GM19438 (cell line): Measurements from ENCODE around the gene SPPL3.
A peak's percentile ranks its signal among the peaks of the same experiment; 100 is the strongest.
"Not testable (repeated sequence)": the region's sequence is repeated elsewhere in the genome, so short reads cannot be mapped to it uniquely, and the experiment has no call there.

Source experiments
- ATAC-seq: cut with Tn5 transposase; IDR thresholded peaks from one replicate; pipeline ENCODE4 v1.9.1; 2021; ENCODE audit warnings: low read depth; ENCODE audit not compliant: unreplicated experiment

The SPPL3 gene

GRCh38 chr12:120921637-120922036 lies 17.5 kb upstream of the SPPL3 start:
- no peak for ATAC-seq

DNA sequence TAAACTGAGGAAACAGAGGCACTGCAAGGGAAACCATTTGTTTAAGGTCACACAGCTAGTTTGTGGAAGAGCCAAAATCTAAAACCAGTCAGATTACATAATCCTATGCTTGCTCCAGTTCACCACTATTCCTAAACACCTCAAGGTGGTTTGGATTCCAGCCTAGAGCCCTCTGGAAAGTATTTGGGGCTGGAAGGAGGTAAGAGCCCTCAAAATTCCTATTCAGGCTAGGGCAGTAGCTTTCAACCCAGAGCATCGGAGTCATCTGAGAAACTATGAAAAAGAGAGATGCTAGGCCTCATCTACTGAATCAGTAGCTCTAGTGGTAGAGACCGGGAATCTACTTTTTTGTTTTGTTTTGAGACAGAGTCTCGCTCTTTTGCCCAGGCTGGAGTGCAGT lies 16.0 kb upstream of the SPPL3 start:
- no peak for ATAC-seq

DNA sequence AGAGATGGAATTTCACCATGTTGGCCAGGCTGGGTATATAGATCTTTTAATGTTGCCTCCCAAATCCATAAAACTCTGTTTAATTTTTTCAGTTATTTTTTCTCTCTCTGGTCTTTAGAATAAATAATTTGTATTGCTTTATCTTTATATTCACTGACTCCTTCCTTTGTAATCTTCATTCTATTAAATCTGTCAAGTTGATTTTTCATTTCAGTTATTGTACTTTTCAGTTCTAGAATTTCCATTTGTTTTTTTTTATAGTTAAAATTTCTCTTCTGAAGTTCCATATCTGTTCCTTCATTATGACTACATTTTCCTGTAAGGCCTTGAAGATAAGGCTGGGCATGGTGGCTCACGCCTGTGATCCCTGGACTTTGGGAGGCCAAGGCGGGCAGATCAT lies 13.6 kb upstream of the SPPL3 start:
- no peak for ATAC-seq

DNA sequence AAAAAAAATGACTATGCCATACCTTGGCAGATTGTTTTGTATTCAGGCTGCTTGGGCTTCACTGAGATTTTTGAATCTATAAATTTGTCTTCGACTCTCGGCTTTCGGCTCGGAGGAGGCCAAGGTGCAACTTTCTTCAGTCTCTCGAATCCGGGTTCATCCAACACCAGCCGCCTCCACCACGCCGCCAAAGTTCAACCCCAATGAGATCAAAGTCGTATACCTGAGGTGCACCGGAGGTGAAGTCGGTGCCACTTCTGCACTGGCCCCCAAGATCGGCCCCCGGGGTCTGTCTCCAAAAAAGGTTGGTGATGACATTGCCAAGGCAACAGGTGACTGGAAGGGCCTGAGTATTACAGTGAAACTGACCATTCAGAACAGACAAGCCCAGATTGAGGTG lies 12.4 kb upstream of the SPPL3 start:
- no peak for ATAC-seq

DNA sequence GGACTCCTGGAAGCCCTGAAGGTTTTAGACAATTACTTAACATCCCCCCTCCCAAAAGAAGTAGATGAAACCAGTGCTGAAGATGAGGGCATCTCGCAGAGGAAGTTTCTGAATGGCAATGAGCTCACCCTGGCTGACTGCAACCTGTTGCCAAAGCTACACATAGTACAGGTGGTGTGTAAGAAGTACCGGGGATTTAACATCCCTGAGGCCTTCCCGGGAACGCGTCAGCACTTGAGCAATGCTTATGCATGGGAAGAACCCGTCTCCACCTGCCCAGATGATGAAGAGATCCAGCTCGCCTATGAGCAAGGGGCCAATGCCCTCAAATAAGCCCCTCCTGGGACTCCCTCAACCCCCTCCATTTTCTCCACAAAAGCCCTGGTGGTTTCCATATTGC lies 10.6 kb upstream of the SPPL3 start:
- ATAC-seq: no peak

GRCh38 chr12:120909633-120910298 lies 5.6 kb upstream of the SPPL3 start:
- no peak for ATAC-seq

DNA sequence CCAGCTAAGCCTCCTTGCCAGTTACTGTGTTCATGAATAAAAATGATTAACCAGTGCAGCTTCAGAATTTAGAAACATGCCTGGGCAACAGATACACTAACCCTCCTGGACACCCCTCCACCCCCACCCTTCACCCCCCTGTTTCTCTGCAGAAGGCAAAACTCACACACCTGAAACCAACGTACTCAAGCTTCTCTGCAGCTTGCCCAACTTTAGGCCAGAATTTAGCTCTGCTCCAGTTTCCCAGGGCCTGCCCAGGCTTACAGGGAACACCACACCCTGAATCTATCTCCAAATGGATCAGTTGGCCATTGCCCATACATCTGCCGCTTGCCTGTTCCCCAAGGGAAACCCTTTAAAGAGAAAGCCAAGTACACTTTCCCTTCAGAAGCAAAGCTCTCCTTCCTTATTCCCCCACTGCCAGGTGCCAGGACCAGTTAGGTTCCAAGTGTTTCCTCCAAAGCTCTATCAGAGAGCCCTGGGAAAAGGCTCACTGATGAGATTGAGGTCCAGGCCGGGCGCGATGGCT lies 1.8 kb upstream of the SPPL3 start:
- ATAC-seq: no peak

GRCh38 chr12:120903412-120904196 lies 554 bp downstream of the SPPL3 start:
- peak; percentile 48 for ATAC-seq

- ATAC-seq: no peak
These were observed 1.2 kb downstream of the SPPL3 start for GRCh38 chr12:120902846-120903411.

DNA sequence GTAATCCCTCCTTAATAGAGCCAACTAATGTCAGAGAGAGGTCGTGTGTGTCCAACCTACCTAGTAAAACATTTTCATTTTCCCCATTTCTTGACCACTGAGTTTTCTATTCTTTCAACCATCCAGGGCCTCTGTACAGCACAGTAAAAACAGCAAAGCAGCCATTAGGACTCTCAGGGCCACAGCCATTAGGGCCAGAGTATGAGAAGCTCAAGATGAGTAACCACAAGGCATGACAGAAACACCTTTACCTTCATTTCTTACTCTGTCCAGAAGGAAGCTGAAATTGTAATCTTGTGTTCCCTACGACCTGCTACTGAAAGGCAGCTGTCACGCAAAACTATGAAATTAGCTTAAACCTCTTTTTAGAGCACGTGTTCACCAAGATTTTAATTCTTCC lies 2.3 kb downstream of the SPPL3 start:
- ATAC-seq: no peak

DNA sequence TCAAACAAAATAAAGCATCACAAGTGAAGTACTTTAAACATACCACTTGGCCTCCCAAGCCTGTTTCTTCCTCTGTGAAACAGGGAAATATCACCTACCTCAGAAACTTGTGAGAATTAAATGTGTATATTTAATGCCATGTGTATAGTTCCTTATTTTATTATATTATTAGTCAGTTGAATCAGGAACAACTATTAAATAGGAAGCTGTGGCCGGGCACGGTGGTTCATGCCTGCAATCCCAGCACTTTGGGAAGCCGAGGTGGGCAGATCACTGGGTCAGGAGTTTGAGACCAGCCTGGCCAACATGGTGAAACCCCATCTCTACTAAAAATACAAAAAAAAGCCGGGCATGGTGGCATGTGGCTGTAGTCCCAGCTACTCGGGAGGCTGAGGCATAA lies 3.1 kb downstream of the SPPL3 start:
- not testable (repeated sequence) for ATAC-seq

GRCh38 chr12:120895532-120895931 lies 8.6 kb downstream of the SPPL3 start:
- no peak for ATAC-seq

DNA sequence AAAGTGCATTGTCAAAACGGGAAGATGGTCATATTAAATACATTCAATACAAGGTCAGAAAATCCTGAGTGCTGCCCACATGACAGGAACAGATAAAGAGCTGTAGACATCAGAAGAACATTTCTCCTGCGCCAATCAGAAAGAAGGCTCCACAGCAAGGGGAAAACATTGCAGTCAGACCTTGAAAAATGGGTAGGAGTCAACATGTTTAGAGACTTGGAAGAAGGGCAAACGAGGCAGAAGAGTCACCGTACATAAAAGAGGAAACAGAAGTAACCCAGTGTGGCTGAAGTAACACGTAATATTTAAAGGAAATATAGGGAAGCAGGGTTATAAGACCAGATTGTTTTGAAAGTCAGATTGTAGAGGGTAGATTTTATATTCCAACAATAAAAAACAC lies 11.9 kb downstream of the SPPL3 start:
- ATAC-seq: no peak

- ATAC-seq: no peak
These were observed 13.2 kb downstream of the SPPL3 start for GRCh38 chr12:120890963-120891362.

DNA sequence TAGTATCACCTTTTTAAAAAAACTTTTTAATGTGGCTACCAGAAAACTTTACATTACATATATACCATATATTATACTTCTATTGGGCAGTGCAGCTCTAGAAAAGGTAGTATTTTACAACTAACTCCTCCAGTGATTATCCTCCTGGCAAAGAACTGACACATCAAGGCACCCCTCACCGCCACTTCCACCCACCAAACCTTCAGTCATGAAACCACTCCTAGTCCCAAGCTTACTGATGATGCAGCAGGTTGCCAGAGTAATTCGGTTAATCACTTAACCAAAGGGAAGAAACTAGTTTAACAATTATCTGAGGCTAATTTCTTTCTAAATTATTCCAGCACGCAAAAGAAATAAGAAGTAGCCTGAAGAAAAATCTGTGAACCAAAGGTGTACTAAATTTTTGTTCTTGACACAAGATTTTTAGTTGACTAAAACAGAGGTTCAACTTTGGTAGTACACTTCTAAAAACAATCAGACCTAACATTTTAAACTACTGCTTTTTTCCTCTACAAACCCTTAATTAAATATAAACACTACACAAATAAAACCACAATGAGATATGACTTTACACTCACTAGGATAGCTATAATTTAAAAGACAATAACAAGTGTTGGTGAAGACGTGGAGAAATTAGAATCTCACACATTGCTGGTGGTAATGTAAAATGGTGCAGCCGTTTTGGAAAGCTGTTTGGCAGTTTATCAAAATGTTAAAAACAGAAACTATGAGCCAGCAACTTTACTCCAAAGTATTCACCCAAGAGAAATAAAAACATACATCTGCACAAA lies 16.7 kb downstream of the SPPL3 start:
- no peak for ATAC-seq

- ATAC-seq: peak; percentile 78
These were observed 17.7 kb downstream of the SPPL3 start for GRCh38 chr12:120886199-120887018.

DNA sequence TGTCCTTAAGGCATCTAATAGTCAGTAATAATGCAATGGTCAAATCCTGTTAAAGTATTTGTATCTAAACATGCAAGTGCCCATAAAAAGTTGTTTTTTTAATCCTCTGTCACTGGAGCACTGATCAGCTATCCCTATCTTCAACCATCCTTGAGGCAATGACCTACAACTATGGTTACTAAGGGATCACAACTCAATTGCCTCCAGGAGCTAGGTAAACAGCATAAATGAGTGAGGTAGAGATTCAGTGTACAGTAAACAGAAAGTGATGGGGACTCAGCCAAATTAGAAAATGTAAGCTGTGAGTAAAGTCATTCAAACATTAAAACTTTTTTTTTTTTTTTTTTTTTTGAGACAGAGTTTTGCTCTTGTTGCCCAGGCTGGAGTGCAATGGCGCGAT lies 18.6 kb downstream of the SPPL3 start:
- ATAC-seq: no peak

DNA sequence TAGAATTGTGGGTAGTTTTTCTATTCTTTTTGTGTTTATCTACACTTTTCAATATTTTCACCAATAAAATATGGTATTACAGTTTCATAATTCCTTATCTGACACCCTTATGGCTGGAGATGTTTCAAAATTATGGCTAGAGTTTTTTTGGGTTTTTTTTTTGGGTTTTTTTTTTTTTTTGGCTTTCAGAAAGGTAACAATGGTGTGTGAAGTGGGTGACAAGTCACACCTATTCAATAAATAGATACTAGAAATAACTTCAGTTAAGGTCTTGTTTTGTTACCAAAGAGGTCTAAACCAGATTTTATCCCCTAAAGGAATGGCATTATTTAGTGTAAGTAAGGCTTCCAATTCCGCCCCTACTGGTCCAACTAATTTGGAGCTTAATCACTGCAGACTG lies 19.5 kb downstream of the SPPL3 start:
- ATAC-seq: no peak

DNA sequence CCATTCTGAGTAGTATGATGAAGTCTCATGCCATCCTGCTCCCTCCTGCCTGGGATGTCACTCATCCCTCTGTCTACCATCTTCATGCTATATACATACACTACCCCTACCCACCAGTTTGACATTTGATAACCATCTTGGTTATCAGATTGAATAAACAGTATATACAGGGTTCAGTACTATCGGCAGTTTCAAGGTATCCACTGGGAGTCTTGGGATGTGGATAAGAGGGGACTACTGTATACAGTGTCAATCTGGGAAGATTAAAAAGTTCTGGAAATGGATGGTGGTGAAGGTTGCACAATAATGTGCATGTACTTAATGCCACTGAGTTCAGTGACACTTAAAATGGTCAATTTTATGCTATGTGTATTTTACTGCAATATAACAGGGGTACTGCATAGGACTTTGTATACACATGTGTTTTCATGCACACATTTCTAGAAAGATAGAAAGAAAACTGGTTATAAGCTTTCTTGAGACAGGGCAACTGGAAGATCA lies 22.1 kb downstream of the SPPL3 start:
- ATAC-seq: no peak
